Measurements from ENCODE around the gene VSX1.

Gene VSX1

GRCh38 chr20:25081730-25082497, at the start of gene VSX1:
Gene VSX1, minus strand, starts transcription at chr20:25082141. Its CDS starts 45 bp downstream, at chr20:25082096.
- no peak for DNase-seq (ENCODE audit: low read depth)

- no peak for DNase-seq (ENCODE audit: low read depth)
These were observed 48.0 kb upstream of the VSX1 start for GRCh38 chr20:25129908-25130307.

DNA sequence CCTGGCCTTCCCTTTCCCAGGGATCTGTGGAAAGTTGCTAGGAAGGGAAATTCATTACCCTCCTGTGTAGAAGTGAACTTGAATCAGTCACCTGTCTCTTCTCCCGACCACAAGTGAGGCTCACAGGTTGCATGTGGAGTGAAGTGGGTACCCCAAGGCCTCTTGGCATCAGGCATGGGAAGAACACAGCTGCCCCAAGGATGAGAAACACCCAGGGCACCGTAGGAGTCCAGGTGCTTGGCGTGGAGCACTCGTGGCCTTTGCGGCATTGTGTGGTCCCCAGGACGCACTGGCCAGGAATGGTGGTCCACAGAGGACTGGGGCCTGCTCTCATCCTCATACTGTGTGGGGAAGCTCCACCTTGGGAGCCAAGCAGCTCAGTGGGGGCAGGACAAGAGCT, 47.5 kb upstream of the VSX1 start:
- no peak for DNase-seq (ENCODE audit: low read depth)

DNA sequence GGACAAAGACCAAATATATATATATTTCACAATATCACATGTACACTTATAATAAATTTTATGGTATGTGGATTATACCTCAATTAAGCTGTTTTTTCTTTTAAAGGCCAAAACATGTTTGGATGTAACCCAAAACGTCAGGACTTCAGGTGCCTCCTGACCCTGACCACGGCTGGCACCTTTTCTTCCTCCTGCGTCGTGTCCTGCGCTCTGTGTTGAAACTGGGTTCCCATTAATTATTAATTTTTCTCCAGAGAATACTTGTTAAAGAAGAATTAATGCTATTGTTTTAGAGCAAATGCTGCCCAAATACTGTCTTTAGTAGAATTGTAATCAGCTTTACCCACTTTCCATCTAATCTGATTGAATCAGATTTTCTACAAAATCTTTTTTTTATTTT, 46.7 kb upstream of the VSX1 start:
- no peak for DNase-seq (ENCODE audit: low read depth)

- DNase-seq (ENCODE audit: low read depth) = no peak
These were observed 46.0 kb upstream of the VSX1 start for GRCh38 chr20:25127761-25128537.

DNA sequence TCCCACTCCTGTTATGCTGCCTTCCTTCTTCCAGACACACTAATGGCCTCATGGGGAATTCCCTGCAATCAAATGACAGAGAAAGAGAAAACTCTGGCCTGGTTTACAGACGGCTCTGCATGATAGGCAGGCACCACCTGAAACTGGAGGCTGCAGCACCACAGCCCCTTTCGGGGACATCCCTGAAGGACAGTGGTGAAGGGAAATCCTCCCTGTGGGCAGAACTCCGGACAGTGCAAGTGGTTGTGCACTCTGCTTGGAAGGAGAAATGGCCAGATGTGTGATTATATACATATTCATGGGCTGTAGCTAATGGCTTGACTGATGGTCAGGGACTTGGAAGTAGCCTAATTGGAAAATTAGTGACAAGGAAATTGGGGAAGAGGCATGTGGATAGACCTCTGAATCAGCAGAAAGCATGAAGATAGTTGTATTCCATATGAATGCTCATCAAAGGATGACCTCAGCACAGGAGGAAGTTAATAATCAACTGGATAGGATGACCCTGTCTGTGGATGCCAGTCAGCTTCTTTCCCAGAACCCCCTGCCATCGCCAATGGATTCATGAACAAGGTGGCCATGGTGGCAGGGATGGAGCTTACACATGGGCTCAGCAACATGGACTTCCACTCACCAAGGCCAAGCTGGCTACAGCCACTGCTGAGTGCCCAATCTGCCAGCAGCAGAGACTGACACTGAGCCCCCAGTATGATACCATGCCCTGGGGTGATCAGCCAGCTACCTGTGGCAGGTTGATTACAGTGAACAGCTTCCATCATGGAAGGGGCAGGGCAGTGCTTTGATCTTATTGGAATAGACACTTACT, 44.5 kb upstream of the VSX1 start:
- DNase-seq (ENCODE audit: low read depth) = no peak

- DNase-seq (ENCODE audit: low read depth) = no peak
These were observed 43.7 kb upstream of the VSX1 start for GRCh38 chr20:25125636-25126035.

- DNase-seq (ENCODE audit: low read depth) = no peak
These were observed 39.0 kb upstream of the VSX1 start for GRCh38 chr20:25120920-25121319.

DNA sequence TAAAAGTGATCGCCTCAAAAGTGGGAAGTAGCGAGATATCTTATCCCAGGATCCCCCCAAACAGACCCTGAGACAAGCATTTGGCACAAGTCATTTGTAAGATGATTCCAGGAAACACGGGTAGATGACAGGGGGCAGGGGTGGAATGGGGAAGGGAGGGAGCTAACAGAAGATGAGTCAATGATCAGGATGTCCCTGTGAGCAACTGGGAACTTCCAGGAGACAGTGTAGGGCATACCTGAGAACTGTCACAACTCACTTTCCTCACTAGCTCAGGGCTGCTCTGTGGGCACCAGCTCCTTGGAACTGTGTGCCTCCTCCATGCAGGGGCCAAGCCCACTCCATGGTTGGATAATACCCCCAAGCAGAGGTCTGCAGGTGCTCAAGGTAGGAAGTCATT, 38.5 kb upstream of the VSX1 start:
- DNase-seq (ENCODE audit: low read depth) = no peak

- no peak for DNase-seq (ENCODE audit: low read depth)
These were observed 36.6 kb upstream of the VSX1 start for GRCh38 chr20:25118529-25118928.

- DNase-seq (ENCODE audit: low read depth) = no peak
These were observed 36.0 kb upstream of the VSX1 start for GRCh38 chr20:25117990-25118389.

DNA sequence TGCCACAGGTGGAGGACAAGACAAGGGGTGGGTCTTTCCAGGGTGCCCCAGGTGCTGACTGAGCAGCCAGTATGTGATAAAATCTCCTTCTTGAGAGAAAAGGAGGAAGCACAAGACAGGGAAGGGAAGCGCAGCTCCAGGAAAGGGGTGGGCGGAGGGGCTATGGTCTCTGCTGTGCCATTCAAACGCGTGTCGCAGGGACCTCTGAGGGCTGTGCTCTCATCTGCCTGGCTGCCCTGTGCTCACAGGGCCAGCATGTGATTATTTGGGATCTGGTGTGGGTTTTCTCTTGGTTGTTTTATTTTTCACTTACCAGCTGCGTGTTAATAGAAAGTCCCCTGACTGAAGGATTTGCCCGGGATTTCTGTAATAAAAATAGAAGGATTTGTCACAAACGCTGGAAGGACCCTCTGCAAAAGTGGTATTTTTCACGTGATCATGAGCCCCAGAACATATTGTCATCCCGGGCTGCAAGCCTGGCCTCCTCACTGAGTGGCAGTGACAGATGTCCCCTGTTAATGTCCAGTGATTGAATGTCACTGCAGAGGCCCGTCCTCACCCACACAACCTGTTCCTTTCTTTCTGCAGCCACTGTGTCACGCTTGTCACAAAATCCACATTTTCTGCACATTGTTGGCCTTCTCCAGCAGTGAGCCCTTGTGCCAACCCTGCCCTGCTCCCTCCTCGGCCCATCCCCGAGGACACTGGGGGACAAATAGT, 35.0 kb upstream of the VSX1 start:
- DNase-seq (ENCODE audit: low read depth) = no peak

DNA sequence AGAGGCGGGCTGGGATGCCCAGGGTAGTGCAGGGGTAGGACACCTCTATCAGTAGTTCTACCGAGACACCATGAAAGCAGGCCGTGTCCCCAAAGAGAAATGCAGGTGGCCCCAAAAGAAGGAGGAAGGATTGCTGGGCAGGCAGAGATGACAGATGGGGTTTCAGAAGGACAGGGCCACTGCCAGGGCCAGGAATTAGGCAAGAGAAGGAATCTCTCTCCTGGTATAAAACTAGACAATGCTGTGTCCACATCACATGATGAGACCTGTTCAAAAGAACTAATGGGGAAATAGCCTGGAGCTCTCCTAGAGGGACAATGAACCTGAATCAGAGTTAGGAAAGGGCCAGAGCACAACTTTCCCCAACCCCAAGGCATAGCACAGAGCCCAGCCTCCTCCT, 21.6 kb upstream of the VSX1 start:
- no peak for DNase-seq (ENCODE audit: low read depth)

GRCh38 chr20:25100914-25101313, 19.0 kb upstream of the VSX1 start:
- no peak for DNase-seq (ENCODE audit: low read depth)

GRCh38 chr20:25099601-25100140, 17.7 kb upstream of the VSX1 start:
- no peak for DNase-seq (ENCODE audit: low read depth)

DNA sequence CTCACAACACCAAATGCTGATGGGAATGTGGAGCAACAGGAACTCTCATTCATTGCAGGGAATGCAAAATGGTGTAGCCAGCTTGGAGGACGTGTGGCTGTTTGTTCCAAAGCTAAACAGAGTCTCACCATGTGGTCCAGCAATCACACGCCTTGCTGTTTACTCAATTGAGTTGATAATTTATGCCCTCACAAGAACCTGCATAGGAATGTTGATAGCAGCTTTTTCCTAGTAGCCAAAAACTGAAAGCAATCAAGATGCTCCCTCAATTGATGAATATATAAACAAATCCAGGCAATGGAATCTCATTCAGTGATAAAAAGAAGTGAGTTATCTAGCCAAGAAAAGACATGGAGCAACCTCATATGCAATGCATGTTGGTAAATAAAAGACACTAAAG, 15.6 kb upstream of the VSX1 start:
- no peak for DNase-seq (ENCODE audit: low read depth)

DNA sequence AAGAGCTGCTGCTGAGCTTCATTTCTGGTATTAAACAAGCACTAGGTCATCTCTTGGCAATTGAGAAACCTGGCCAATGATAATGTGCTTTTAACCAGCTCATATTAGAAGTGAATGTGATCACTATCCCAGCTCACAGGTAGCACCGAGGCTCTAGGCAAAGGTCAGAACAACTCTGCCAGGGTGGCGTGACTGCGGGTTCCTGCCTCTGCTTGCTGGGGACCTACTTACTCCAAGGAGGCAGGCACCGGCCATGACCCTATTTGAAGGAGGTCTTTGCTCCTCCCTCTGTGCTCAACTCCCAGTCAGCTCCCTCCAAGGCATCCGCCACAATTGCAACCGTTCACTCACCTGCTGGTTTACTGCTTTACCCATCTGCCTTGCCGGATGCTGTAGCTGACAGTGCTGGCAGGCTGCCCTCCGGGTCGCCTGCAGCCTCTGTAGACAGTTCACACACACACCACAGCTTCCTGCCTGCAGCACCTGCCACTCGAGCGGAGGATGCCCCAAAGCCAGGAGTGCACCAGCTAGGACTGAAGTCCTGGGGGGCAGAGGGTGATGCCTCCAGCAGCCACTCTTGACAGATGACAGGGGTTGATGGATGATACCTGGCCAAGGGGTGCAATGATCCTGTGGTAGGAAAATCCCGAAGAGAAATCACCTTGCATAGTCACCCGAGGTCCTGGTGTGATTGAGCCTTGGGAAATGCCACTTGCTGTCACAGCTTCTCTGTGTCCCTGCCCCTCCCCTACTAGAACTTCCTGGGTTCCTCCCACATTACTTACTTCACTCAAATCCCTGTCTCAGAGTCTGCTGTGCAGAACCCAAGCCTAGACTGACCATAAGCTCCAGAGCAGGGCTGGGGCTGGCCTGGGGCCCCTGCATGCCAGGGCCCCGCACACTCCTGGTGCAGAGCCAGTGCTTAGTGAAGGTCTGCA, 8.8 kb upstream of the VSX1 start:
- DNase-seq (ENCODE audit: low read depth) = peak; percentile 28

DNA sequence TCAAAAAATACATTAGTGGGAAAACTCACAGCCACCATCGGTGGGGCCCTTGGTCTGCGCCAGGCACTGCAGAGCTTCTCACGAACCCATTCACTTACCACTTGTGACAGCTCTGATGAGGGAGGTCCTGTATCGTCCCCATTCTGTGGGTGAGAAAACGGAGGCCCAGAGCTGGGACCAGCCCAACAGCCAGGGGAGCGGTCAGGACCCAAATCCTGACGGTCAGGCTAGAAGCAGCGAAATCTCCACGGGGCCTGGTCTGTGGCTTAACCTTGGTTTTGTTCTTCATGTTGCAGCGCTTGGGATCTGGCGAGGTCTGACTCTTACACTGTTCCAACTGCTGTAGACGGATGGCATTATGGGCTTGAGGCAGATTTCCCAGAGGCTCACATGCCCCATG, 7.7 kb upstream of the VSX1 start:
- DNase-seq (ENCODE audit: low read depth) = no peak

DNA sequence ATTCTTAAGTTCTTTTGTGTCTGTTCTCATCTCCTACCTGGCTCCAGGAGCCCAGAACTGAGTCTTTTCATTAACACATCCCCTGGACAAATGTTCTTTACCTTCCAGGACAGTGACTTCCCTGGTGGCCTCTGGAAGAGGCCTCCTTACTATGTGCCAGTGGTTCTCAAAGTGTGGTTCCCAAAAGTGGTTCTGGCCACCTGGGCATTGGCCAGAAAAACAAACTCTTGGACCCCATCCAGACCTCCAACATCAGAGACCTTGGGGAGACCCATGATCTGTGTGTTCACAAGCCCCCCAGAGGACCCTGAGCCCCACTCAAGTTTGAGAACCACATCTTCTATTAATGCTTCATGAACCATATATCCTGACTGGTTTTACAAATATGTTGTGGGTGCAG, 7.2 kb upstream of the VSX1 start:
- DNase-seq (ENCODE audit: low read depth) = no peak

DNA sequence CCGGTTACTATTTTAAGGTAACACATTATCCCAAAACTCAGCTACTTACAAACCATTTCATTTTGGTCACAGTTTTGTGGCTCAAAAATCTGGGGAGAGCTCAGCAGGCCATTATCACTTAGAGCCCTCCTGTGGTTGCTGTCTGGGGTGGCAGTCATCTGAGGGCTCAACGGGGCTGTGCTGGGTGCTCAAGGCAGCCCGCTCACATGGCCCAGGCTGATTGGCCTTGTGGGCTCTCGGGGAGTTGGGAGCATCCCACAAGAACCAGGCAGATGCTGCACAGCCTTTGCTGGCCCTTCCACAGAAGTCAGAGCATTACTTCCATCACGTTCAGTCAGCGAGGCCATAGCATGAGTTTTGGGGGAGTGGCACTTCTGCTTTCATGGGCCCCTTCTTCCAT, 6.3 kb upstream of the VSX1 start:
- no peak for DNase-seq (ENCODE audit: low read depth)

All from stimulated activated CD8-positive, alpha-beta memory T cell treated with anti-CD3 and anti-CD28 coated beads, Interleukin-4, amount 100 ng/mL, for 24 hours (primary cell).